Activated CD8-positive, alpha-beta T cell treated with anti-CD3 and anti-CD28 coated beads for 36 hours (primary cell): ENCODE results near the gene GBP7. TPM values are rescaled to one million over a fixed set of nuclear protein-coding genes. Genes with fewer than 3 reads are reported as not detected.

Experiments
- ATAC-seq: fragments of 200-7000 bp; cut with Tn5 transposase; one replicate; pipeline ENCODE4 v1.10.0; 2021; ENCODE audit warnings: mild to moderate bottlenecking, moderate library complexity
- CTCF ChIA-PET: fragments of 350-600 bp; sonication (Branson Sonifier 250); formaldehyde crosslinking; loops from one replicate; lab custom pipeline; 2021; ENCODE audit warnings: antibody characterized with exemption; lab: Charles Lee
- POLR2A ChIA-PET: fragments of 350-600 bp; sonication (Branson Sonifier 250); formaldehyde crosslinking; loops from one replicate; lab custom pipeline; 2021; ENCODE audit warnings: antibody characterized with exemption; lab: Charles Lee
- DNase-seq: peaks from one replicate; pipeline ENCODE4 v3.0.0-alpha.2; 2020
- H3K27ac Mint-ChIP-seq: one replicate; pipeline ENCODE4 v1.8.0; 2021; ENCODE audit warnings: mild to moderate bottlenecking, mixed read lengths
- H3K27me3 Mint-ChIP-seq: one replicate; pipeline ENCODE4 v1.8.0; 2021; ENCODE audit warnings: mixed read lengths
- H3K36me3 Mint-ChIP-seq: one replicate; pipeline ENCODE4 v1.8.0; 2021; ENCODE audit warnings: low read depth, mixed read lengths
- H3K4me1 Mint-ChIP-seq: one replicate; pipeline ENCODE4 v1.8.0; 2021; ENCODE audit warnings: low read depth, mixed read lengths
- H3K4me3 Mint-ChIP-seq: one replicate; pipeline ENCODE4 v1.8.0; 2021; ENCODE audit warnings: mild to moderate bottlenecking, moderate library complexity, mixed read lengths
- H3K9me3 Mint-ChIP-seq: one replicate; pipeline ENCODE4 v1.8.0; 2021; ENCODE audit warnings: mixed read lengths
- CTCF ChIP-seq: fragments of 200-600 bp; IDR thresholded peaks from one replicate; pipeline ENCODE4 v1.8.0; 2022; ENCODE audit warnings: antibody characterized with exemption, mild to moderate bottlenecking
- intact Hi-C: fragments of 100-400 bp; cut with micrococcal nuclease; formaldehyde crosslinking; loops from one replicate; pipeline ENCODE4 v1.10.0; 2022
- total RNA-seq, 2 experiments: library from RNA; stranded (reverse); gene quantifications; one replicate each; pipeline ENCODE4 v1.2.3, GENCODE V29; 2021

Gene GBP7
- total RNA-seq, 2 experiments from 2014 or later, result 0.11 to 0.20 TPM

DNA sequence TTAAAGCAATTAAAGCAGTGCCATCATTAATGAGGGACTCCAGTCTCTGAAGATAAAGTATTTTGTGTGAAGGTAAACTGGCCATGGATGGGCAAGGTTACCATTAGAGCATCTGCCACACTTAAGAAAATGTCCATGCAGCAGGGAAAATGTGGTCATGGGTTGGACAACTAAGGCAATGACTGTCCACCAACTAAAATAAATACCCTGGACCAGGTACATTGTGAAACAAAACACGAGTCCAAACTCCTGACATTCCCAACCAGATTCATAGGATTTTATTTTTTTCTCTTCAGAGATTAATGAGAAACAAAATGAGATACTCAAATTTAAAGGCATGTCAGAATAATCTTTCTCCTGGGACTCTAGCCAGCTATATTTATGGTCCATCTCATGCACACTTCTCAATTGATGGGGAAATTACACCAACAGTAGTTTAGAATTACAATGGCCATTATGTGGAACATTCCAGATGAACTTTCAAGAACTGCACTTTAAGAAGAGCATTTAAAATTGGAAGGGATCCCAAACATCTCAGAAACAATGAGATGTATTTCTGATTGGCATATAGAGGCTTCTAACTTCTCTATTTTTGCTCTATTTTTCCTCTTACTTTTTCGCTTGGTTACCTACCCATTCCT, 8.1 kb downstream of the GBP7 start:
- peaks cover 4% of the 10 kb centered on the region for H3K9me3 Mint-ChIP-seq
- no peak for TF ChIP-seq CTCF
- no peak overlapping the region for H3K4me3 Mint-ChIP-seq
- H3K27ac Mint-ChIP-seq, result no peak overlapping the region
- DNase-seq, result no peak
- peaks cover 4% of the 10 kb centered on the region for H3K4me1 Mint-ChIP-seq
- no peaks in the 10 kb centered on the region for H3K27me3 Mint-ChIP-seq
- CTCF ChIA-PET, result interaction anchor here (1.2 to 2.2 kb wide), 2 partner anchors 82 to 184 kb away, joined by 4 to 5 read pairs; no protein-coding TSS in a partner anchor
- intact Hi-C loops, result no loop called here
- POLR2A ChIA-PET, result no interaction called here
- no peak for ATAC-seq
- no peaks in the 10 kb centered on the region for H3K36me3 Mint-ChIP-seq

DNA sequence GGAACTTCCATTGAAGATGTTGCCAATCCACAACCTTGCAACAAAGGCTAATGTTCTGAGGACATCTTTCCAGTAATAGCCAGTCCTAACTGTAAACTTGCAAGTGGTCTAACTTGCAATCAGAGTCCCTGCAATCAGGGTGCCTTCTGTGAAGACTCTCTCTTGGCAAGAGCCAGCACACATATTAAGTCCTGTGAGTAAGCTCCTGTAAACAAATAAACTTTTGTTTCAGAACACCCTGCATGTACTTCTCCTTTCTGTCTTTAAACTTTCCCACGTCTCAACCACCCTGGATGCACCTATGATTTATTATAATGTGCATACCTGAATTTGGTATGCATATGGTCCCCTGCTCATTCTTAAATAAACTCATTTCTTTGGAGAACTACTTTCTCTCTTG, 9.1 kb downstream of the GBP7 start:
- ATAC-seq (no peak), DNase-seq (no peak)
- Mint-ChIP-seq H3K4me1 (peaks cover 4% of the 10 kb centered on the region), H3K4me3 (no peak overlapping the region), H3K9me3 (peaks cover 3% of the 10 kb centered on the region), H3K27me3 (no peaks in the 10 kb centered on the region), H3K27ac (no peak overlapping the region), H3K36me3 (no peaks in the 10 kb centered on the region)
- ChIA-PET CTCF (interaction anchor here (1.2 kb wide), 1 partner anchor 183 kb away, joined by 4 read pairs; no protein-coding TSS in a partner anchor), POLR2A (no interaction called here)
- TF ChIP-seq CTCF, result no peak
- intact Hi-C loops, result no loop called here

DNA sequence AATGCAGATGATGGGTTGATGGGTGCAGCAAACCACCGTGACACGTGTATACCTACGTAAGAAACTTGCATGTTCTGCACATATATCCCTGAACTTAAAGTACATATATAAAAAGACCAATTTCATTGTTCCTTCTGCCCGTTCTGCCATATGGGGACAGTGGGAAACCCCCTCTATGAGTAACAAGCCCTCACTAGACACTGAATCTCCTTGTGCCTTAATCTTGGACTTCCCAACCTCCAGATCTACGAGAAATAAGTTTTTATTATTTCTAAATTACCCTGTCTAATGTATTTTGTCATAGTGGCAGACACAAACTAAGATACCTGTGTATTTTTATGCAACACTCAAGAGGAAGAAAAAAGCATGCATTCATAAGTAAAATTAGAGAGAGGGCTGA, 10.0 kb downstream of the GBP7 start:
- DNase-seq (no peak), ATAC-seq (no peak)
- POLR2A ChIA-PET, result no interaction called here

DNA sequence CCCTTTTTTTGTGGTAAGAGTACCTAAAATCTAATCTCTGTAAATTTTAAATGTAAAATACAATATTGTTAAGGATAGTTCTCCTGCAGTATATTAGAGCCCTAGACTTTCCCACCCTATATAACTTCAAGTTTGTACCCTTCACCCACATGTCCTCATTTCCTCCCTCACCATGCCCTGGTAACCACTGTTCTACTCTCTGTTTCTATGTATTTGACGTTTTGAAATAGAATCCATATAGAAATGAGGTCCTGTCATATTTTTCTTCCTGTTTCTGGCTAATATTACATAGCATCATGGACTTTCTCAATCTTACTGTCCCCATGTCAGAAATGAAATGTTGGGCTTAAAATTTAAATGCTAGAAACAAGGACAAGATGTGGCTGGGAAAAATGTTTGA, 24.8 kb downstream of the GBP7 start:
- no peak for ATAC-seq
- Mint-ChIP-seq H3K27me3 (no peaks in the 10 kb centered on the region), H3K4me1 (peaks cover 3% of the 10 kb centered on the region), H3K36me3 (no peaks in the 10 kb centered on the region), H3K27ac (no peak overlapping the region), H3K4me3 (no peak overlapping the region), H3K9me3 (peaks cover 8% of the 10 kb centered on the region)
- no peak for DNase-seq
- ChIA-PET POLR2A (no interaction called here), CTCF (no interaction called here)
- TF ChIP-seq CTCF, result no peak
- intact Hi-C loops, result no loop called here

More for the DNA sequence above, 10.0 kb downstream of the GBP7 start:
- no peak overlapping the region for H3K27ac Mint-ChIP-seq
- H3K36me3 Mint-ChIP-seq, result no peaks in the 10 kb centered on the region
- H3K4me1 Mint-ChIP-seq, result peaks cover under 1% of the 10 kb centered on the region
- CTCF ChIA-PET, result no interaction called here
- H3K27me3 Mint-ChIP-seq, result no peaks in the 10 kb centered on the region
- no peak for TF ChIP-seq CTCF
- intact Hi-C loops, result no loop called here
- H3K9me3 Mint-ChIP-seq, result peaks cover 8% of the 10 kb centered on the region
- H3K4me3 Mint-ChIP-seq, result no peak overlapping the region

DNA sequence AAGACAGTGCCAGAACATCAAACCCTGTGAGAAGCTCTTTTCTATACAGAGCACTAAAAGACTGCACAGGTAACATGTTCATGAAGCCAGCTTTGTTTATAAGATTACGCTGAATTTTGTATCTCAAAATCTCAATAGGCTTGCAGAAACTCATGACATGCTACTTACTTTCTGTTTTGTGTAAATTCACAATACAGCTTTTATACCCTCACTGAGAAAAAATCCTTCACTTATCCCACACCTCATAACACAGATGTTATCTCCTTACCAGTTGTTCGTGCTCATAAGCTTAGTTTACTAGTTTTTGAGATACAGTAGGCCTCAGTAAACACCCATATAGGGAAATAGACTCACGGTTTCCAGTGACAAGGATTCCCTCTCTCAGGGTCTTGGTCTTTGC, 25.8 kb downstream of the GBP7 start:
- no peak overlapping the region for H3K27ac Mint-ChIP-seq
- H3K4me1 Mint-ChIP-seq, result peaks cover 6% of the 10 kb centered on the region
- no peaks in the 10 kb centered on the region for H3K36me3 Mint-ChIP-seq
- H3K27me3 Mint-ChIP-seq, result no peaks in the 10 kb centered on the region
- intact Hi-C loops, result no loop called here
- no peak for ATAC-seq
- POLR2A ChIA-PET, result interaction anchor here (0.9 kb wide), 1 partner anchor 23 kb away, joined by 5 read pairs; no protein-coding TSS in a partner anchor
- no peak for DNase-seq
- no peaks in the 10 kb centered on the region for H3K9me3 Mint-ChIP-seq
- CTCF ChIA-PET, result no interaction called here
- H3K4me3 Mint-ChIP-seq, result no peak overlapping the region
- no peak for TF ChIP-seq CTCF
